H9 (cell line): ENCODE data around the gene DAPK2. TPM values are rescaled to one million over a fixed set of nuclear protein-coding genes. Genes with fewer than 3 reads are reported as not detected.

ENCODE experiments used
- DNase-seq: peaks from one replicate; pipeline ENCODE4 v3.0.0-alpha.2; 2017
- H2AFZ ChIP-seq: one replicate; pipeline ENCODE4 v1.6.1; 2013; ENCODE audit warnings: mild to moderate bottlenecking, low read length, control low read depth, moderate library complexity
- H2AK5ac ChIP-seq: 2 replicates; pipeline ENCODE4 v1.6.1; 2013; ENCODE audit warnings: low read length, control low read depth, mixed read lengths; ENCODE audit not compliant: insufficient read length
- H2BK120ac ChIP-seq: one replicate; pipeline ENCODE4 v1.6.1; 2013; ENCODE audit warnings: low read depth, mild to moderate bottlenecking, low read length, control low read depth, inconsistent platforms; ENCODE audit not compliant: poor library complexity, severe bottlenecking
- H2BK12ac ChIP-seq: 2 replicates; pipeline ENCODE4 v1.6.1; 2013; ENCODE audit warnings: low read length, control low read depth, mixed read lengths, low read depth; ENCODE audit not compliant: insufficient read length
- H2BK15ac ChIP-seq: 2 replicates; pipeline ENCODE4 v1.6.1; 2013; ENCODE audit warnings: low read depth, low read length, control low read depth
- H2BK20ac ChIP-seq: one replicate; pipeline ENCODE4 v1.6.1; 2013; ENCODE audit warnings: low read depth, mild to moderate bottlenecking, low read length, control low read depth, inconsistent platforms; ENCODE audit not compliant: poor library complexity, severe bottlenecking
- H2BK5ac ChIP-seq: 2 replicates; pipeline ENCODE4 v1.6.1; 2013; ENCODE audit warnings: low read length, control low read depth, mixed read lengths; ENCODE audit not compliant: insufficient read length
- H3K14ac ChIP-seq: 2 replicates; pipeline ENCODE4 v1.6.1; 2013; ENCODE audit warnings: low read length, control low read depth; ENCODE audit not compliant: insufficient read depth
- H3K18ac ChIP-seq: 2 replicates; pipeline ENCODE4 v1.6.1; 2013; ENCODE audit warnings: low read depth, mild to moderate bottlenecking, mixed read lengths, low read length, control low read depth; ENCODE audit not compliant: insufficient read length
- H3K23ac ChIP-seq: 2 replicates; pipeline ENCODE4 v1.6.1; 2013; ENCODE audit warnings: low read length, control low read depth, mixed read lengths, low read depth; ENCODE audit not compliant: insufficient read length
- H3K23me2 ChIP-seq: 2 replicates; pipeline ENCODE4 v1.6.1; 2013; ENCODE audit warnings: low read depth, mild to moderate bottlenecking, mixed read lengths, low read length, control low read depth; ENCODE audit not compliant: insufficient read length, poor library complexity, severe bottlenecking
- H3K27ac ChIP-seq: 2 replicates; pipeline ENCODE4 v1.5.1; 2013; ENCODE audit warnings: low read length, control low read depth, mixed read lengths, low read depth; ENCODE audit not compliant: insufficient read length
- H3K27me3 ChIP-seq: 2 replicates; pipeline ENCODE4 v1.6.1; 2013; ENCODE audit warnings: low read length, control low read depth, inconsistent platforms; ENCODE audit not compliant: insufficient read depth
- H3K4ac ChIP-seq: 2 replicates; pipeline ENCODE4 v1.6.1; 2013; ENCODE audit warnings: low read depth, mild to moderate bottlenecking, control low read depth, inconsistent platforms, low read length, moderate library complexity
- H3K4me1 ChIP-seq: 2 replicates; pipeline ENCODE4 v1.6.1; 2013; ENCODE audit warnings: low read length, control low read depth, inconsistent platforms; ENCODE audit not compliant: insufficient read depth
- H3K4me2 ChIP-seq: 2 replicates; pipeline ENCODE4 v1.6.1; 2013; ENCODE audit warnings: low read length, control low read depth, mixed read lengths; ENCODE audit not compliant: insufficient read length, insufficient read depth
- H3K56ac ChIP-seq: 2 replicates; pipeline ENCODE4 v1.6.1; 2013; ENCODE audit warnings: low read depth, mild to moderate bottlenecking, mixed read lengths, low read length, control low read depth; ENCODE audit not compliant: insufficient read length
- H3K79me1 ChIP-seq: 2 replicates; pipeline ENCODE4 v1.6.1; 2013; ENCODE audit warnings: low read depth, mild to moderate bottlenecking, moderate library complexity, low read length, control low read depth, inconsistent platforms; ENCODE audit not compliant: insufficient read depth, poor library complexity, severe bottlenecking
- H3K79me2 ChIP-seq: 2 replicates; pipeline ENCODE4 v1.6.1; 2013; ENCODE audit warnings: low read length, control low read depth, inconsistent platforms; ENCODE audit not compliant: insufficient read depth
- H3K9ac ChIP-seq: 2 replicates; pipeline ENCODE4 v1.6.1; 2013; ENCODE audit warnings: low read length, control low read depth, mixed read lengths; ENCODE audit not compliant: insufficient read length; ENCODE audit errors: extremely low read depth
- H3K9me3 ChIP-seq: one replicate; pipeline ENCODE4 v1.6.1; 2013; ENCODE audit warnings: low read depth, low read length, inconsistent platforms; ENCODE audit not compliant: control insufficient read depth
- H3T11ph ChIP-seq: one replicate; pipeline ENCODE4 v1.6.1; 2013; ENCODE audit warnings: mild to moderate bottlenecking, low read length, control low read depth, inconsistent platforms
- H4K20me1 ChIP-seq: one replicate; pipeline ENCODE4 v1.6.1; 2013; ENCODE audit not compliant: control insufficient read depth, insufficient read length, insufficient read depth
- H4K5ac ChIP-seq: 2 replicates; pipeline ENCODE4 v1.6.1; 2013; ENCODE audit warnings: low read depth, mild to moderate bottlenecking, mixed read lengths, low read length, control low read depth; ENCODE audit not compliant: insufficient read length
- H4K8ac ChIP-seq: replicated peaks from 2 replicates; pipeline ENCODE4 v1.6.1; 2013; ENCODE audit warnings: low read length, control low read depth, mixed read lengths, low read depth; ENCODE audit not compliant: insufficient read length
- H4K91ac ChIP-seq: 2 replicates; pipeline ENCODE4 v1.6.1; 2013; ENCODE audit warnings: low read depth, mild to moderate bottlenecking, moderate library complexity, mixed read lengths, low read length, control low read depth; ENCODE audit not compliant: insufficient read length
- H3K27ac Mint-ChIP-seq, 3 experiments: 2 replicates in 2 of 3; 3 replicates in 1 of 3; pipeline ENCODE4 v1.8.0; 2020 to 2021; ENCODE audit warnings: mixed read lengths in 3 of 3, mild to moderate bottlenecking in 1 of 3, moderate library complexity in 1 of 3
- H3K27me3 Mint-ChIP-seq: 2 replicates; pipeline ENCODE4 v1.8.0; 2021; ENCODE audit warnings: low read depth, mild to moderate bottlenecking, moderate library complexity, mixed read lengths
- H3K36me3 Mint-ChIP-seq, 3 experiments: 2 replicates in 2 of 3; 3 replicates in 1 of 3; pipeline ENCODE4 v1.8.0; 2020 to 2021; ENCODE audit warnings: low read depth in 3 of 3, mixed read lengths in 3 of 3; ENCODE audit not compliant: insufficient read depth in 1 of 3
- H3K4me1 Mint-ChIP-seq, 2 experiments: 2 replicates each; pipeline ENCODE4 v1.8.0; 2020; ENCODE audit warnings: mixed read lengths in 2 of 2
- H3K4me3 Mint-ChIP-seq, 2 experiments: 2 replicates in 1 of 2; 3 replicates in 1 of 2; pipeline ENCODE4 v1.8.0; 2020 to 2021; ENCODE audit warnings: mild to moderate bottlenecking in 2 of 2, mixed read lengths in 2 of 2, moderate library complexity in 1 of 2
- H3K9me3 Mint-ChIP-seq, 2 experiments: 2 replicates in 1 of 2; 3 replicates in 1 of 2; pipeline ENCODE4 v1.8.0; 2020; ENCODE audit warnings: mild to moderate bottlenecking in 2 of 2, mixed read lengths in 2 of 2, moderate library complexity in 1 of 2
- WGBS: extraction: QIAGEN DNeasy Blood & Tissue Kit; methylation state at CpG from one replicate; pipeline ENCODE4 v1.1.7; 2013; ENCODE audit warnings: missing lambda C conversion rate, low lambda C conversion rate, mixed read lengths; ENCODE audit not compliant: insufficient read length; ENCODE audit errors: extremely low coverage; 5-methylcytosine and 5-hydroxymethylcytosine counted together
- total RNA-seq: library from RNA; stranded (reverse); gene quantifications from 2 replicates; pipeline ENCODE4 v1.2.1, GENCODE V29; 2021
- TF ChIP-seq, protein P1 (sequence below): fragments of 200-600 bp; sonication (generic); conservative IDR thresholded peaks from 3 replicates; pipeline ENCODE4 v1.8.0; 2021; ENCODE audit warnings: antibody characterized with exemption, mild to moderate bottlenecking

DAPK2 gene
- total RNA-seq, 1 experiment from 2014 or later = 3.5 TPM

DNA sequence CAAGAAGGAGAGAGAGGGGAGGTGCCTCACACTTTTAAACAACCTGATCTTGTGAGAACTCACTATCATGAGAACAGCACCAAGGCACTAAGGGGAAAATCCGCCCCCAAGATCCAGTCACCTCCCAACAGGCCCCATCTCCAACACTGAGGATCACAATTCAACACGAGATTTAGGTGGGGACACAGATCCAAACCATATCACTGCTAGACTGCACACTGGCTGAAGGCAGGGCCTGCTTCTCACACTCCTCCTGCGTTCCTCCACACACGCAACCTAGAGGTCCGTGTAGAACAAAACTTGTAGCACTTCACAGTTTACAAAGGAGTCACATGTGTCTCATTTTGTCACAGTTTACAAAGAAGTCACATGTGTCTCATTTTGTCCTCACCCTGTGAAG lies 97.8 kb downstream of the DAPK2 start:
- Histone ChIP-seq H2AFZ (no peak overlapping the region), H3K23ac (no peak overlapping the region), H3T11ph (no peak overlapping the region), H3K4me1 (no peaks in the 10 kb centered on the region), H3K79me1 (no peaks in the 10 kb centered on the region), H2BK15ac (no peak overlapping the region), H2BK20ac (no peak overlapping the region), H4K20me1 (no peaks in the 10 kb centered on the region), H3K9ac (no peak overlapping the region), H3K18ac (no peak overlapping the region), H3K9me3 (no peaks in the 10 kb centered on the region), H4K91ac (no peak overlapping the region), H2AK5ac (no peak overlapping the region), H3K23me2 (no peaks in the 10 kb centered on the region), H3K27ac (no peak overlapping the region), H2BK5ac (no peak overlapping the region), H2BK120ac (no peak overlapping the region), H3K79me2 (no peaks in the 10 kb centered on the region; the same call in 1 of the 2 replicates), H3K4ac (no peak overlapping the region), H4K5ac (no peak overlapping the region), H3K56ac (no peak overlapping the region), H2BK12ac (no peak overlapping the region), H4K8ac (no peak overlapping the region), H3K4me2 (no peak overlapping the region), H3K14ac (no peak overlapping the region), H3K27me3 (no peaks in the 10 kb centered on the region)
- H3K4me1 Mint-ChIP-seq = peaks cover 4 to 10% of the 10 kb centered on the region in 2 experiments
- no peaks in the 10 kb centered on the region; a peak in 1 of 5 replicates for H3K9me3 Mint-ChIP-seq
- whole genome bisulfite sequencing = no CpG with 5 or more reads among the region's 5 CpGs
- TF ChIP-seq, protein P1, sequence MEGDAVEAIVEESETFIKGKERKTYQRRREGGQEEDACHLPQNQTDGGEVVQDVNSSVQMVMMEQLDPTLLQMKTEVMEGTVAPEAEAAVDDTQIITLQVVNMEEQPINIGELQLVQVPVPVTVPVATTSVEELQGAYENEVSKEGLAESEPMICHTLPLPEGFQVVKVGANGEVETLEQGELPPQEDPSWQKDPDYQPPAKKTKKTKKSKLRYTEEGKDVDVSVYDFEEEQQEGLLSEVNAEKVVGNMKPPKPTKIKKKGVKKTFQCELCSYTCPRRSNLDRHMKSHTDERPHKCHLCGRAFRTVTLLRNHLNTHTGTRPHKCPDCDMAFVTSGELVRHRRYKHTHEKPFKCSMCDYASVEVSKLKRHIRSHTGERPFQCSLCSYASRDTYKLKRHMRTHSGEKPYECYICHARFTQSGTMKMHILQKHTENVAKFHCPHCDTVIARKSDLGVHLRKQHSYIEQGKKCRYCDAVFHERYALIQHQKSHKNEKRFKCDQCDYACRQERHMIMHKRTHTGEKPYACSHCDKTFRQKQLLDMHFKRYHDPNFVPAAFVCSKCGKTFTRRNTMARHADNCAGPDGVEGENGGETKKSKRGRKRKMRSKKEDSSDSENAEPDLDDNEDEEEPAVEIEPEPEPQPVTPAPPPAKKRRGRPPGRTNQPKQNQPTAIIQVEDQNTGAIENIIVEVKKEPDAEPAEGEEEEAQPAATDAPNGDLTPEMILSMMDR = no peak
- no peak overlapping the region for H3K4me3 Mint-ChIP-seq
- no peaks in the 10 kb centered on the region; the same call in 1 of the 2 replicates for H3K27me3 Mint-ChIP-seq
- DNase-seq = peak; percentile 12
- no peak overlapping the region for H3K27ac Mint-ChIP-seq
- H3K36me3 Mint-ChIP-seq = no peaks in the 10 kb centered on the region
